CD4-positive, alpha-beta T cell treated with Interleukin-15 for 1 hour (primary cell): ENCODE data around the gene LRP1.

Source experiments
- DNase-seq: peaks from one replicate; pipeline ENCODE4 v3.0.0-alpha.2; 2020

Gene LRP1

GRCh38 chr12:57240926-57241401, 112.7 kb downstream of the LRP1 start:
- no peak for DNase-seq

GRCh38 chr12:57241402-57242310, 113.4 kb downstream of the LRP1 start:
- no peak for DNase-seq

- no peak for DNase-seq
These were observed 114.0 kb downstream of the LRP1 start for GRCh38 chr12:57242329-57242690.

GRCh38 chr12:57242691-57243454, 114.6 kb downstream of the LRP1 start:
- DNase-seq, result peak; percentile 54

GRCh38 chr12:57243521-57244311, 115.4 kb downstream of the LRP1 start:
- DNase-seq, result peak; percentile 71

DNA sequence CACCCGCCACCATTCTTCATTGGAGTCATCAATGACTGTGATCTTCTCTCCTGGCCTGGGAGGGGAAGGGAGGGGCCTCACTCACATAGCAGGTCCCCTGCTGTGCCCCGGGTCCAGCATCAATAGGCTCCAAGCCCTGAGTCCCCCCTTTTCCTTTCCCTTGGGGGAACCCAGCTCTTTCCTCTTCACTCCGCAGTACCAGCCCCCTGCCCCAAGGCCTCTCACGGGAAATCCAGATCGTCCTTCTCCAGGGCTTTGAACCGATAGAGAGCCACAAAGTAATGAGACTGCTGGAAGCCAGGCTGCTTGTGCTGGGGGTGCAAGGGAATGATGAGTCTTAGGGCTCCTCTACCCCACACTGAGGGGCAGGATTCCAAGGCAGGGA, 116.0 kb downstream of the LRP1 start:
- no peak for DNase-seq

DNA sequence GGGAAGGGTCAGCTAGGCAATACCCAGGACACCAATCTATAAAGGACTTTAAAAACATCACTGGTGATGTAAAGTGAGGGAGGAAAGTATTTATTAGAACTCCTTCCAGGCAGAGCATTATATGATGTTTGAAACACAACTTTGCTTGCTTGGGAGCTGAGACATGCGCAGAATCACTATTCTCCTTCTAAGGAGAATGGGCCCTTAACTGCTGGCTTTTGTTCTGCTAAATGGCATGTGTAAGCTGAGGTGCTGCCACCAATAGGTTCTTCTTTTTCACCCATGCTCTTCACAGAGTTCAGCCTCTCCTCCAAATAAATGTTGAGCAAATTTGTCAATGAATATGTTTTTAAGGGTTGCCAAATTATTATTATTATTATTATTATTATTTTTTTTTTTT, 118.8 kb downstream of the LRP1 start:
- DNase-seq, result no peak

GRCh38 chr12:57248934-57249742, 120.9 kb downstream of the LRP1 start:
- no peak for DNase-seq

GRCh38 chr12:57250541-57250940, 122.3 kb downstream of the LRP1 start:
- DNase-seq, result no peak

- no peak for DNase-seq
These were observed 122.7 kb downstream of the LRP1 start, which contains the start of gene STAC3 for GRCh38 chr12:57250956-57251355. STAC3 (minus strand) TSS chr12:57251187; CDS start chr12:57249636, 1,551 bp downstream.

DNA sequence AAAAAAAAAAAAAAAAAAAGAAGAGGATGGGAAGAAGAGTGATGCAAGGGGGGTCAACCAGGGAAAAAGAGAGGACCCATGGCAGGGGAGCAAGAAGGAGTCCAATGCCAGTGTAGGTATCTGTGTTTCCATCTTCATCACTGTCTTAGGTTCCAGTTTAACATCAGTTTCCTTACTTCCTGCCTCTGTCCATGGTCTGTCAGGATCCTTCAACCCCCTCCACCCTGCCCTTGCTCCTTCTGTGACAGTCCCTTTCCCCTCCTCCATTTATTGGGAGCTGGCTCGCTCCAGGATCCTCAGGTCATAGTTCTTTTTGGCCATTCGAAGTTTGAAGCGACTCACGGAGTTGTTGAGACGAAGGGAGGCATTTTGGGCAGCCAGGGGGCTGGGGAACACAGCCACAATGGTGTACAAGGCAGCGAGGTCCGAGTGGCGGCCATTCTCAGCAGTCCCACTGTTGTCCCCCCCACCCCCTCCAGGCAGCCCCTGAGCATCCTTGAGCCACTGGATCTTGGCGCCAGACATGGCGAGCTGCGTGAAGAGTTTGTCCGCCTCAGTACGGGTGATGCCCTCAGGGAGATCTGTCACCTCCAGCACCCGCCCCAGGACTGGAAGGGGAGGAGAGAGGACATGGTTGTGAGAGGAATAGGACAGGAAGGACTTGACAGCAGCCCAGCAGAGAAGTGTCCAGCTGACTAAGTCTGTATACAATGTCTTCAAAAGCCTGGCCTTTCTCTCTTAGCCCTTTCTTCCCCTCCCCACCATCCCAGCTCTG, 126.4 kb downstream of the LRP1 start:
- no peak for DNase-seq

- DNase-seq, result no peak
These were observed 127.6 kb downstream of the LRP1 start for GRCh38 chr12:57255916-57256315.

GRCh38 chr12:57258977-57259970, 131.0 kb downstream of the LRP1 start:
- DNase-seq, result no peak

- no peak for DNase-seq
These were observed 132.1 kb downstream of the LRP1 start for GRCh38 chr12:57260366-57260765.

GRCh38 chr12:57261428-57261865, 133.2 kb downstream of the LRP1 start:
- no peak for DNase-seq

DNA sequence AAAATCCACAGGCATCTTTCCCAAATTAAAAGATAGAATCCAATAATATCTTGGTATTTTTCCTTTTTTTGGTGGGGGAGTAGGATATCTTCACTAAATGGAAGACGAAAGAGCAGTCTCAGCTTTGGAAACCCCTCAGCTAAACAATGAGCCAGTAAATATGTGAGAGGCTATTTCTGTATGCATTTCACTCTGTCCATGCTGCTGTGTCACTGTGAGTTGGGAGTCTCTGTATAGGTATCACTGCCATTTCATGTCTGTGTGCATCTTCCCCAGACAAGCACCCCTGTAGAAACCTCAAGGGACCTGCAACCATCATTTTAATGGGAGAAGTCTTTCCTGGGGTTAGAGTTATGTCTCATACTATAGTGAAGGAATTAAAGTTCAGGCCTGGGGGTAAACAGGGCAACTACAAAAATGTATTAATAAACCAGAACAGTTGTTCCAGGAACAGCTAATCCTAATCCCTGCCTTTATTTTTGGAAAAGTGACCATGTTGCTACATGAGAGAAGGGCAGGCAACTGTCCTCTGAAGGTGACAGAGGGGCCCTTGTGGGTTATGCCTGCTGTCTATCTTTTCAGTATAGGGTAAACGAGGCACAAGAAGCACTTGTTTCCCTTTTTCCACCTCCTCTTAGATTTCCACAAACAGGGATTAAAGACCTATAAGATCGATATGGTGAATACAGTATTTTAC, 134.0 kb downstream of the LRP1 start:
- no peak for DNase-seq
